ENCODE measurements around the gene BRK1.

GRCh38 chr3:10136426-10137005, 21.0 kb downstream of the BRK1 start:
- TF ChIP-seq RCOR1 (IDR thresholded peaks at IDR 0.05; ENCODE audit: low read depth, low read length) (no peak), CTCF (IDR thresholded peaks at IDR 0.05) (no peak), POLR2AphosphoS2 (conservative IDR thresholded peaks at IDR 0.05; ENCODE audit: low read length) (no peak), PBX3 (IDR thresholded peaks at IDR 0.05) (no peak), MAX (IDR thresholded peaks at IDR 0.05) (no peak), REST (IDR thresholded peaks at IDR 0.05) (no peak), POLR2A (IDR thresholded peaks at IDR 0.05; ENCODE audit: low read length) (no peak), ELK1 (IDR thresholded peaks at IDR 0.05; ENCODE audit: low read depth, low read length) (no peak), FOSL2 (IDR thresholded peaks at IDR 0.05) (no peak), FOSL2 (CRISPR knock-in tag; IDR thresholded peaks at IDR 0.05) (no peak), MAFK (IDR thresholded peaks at IDR 0.05; ENCODE audit: partially characterized antibody) (no peak), CHD2 (IDR thresholded peaks at IDR 0.05; ENCODE audit: low read length, partially characterized antibody) (no peak), EP300 (IDR thresholded peaks at IDR 0.05) (no peak), SMC3 (IDR thresholded peaks at IDR 0.05) (no peak)

All from A549 (cell line).